Astrocyte (in vitro differentiated cells and primary cell): Measurements from ENCODE around the gene RAB26. TPM values are rescaled to one million over a fixed set of nuclear protein-coding genes. Genes with fewer than 3 reads are reported as not detected.

Source experiments
- DNase-seq: peaks from one replicate; pipeline ENCODE4 v3.0.0-alpha.2; 2010; ENCODE audit warnings: low read depth
- FAIRE-seq: peaks from 2 replicates; lab custom pipeline; 2011; peaks lifted over from hg19 to GRCh38; lab: Jason Lieb, UNC
- H2AFZ ChIP-seq: 2 replicates; pipeline ENCODE4 v1.6.0; 2012; ENCODE audit warnings: low read depth, low read length, inconsistent platforms
- H3K27ac ChIP-seq: 2 replicates; pipeline ENCODE4 v1.5.1; 2011; ENCODE audit warnings: low read depth, low read length, inconsistent platforms
- H3K27me3 ChIP-seq: 2 replicates; pipeline ENCODE4 v1.6.0; 2011; ENCODE audit warnings: low read length, inconsistent platforms; ENCODE audit not compliant: insufficient read depth
- H3K36me3 ChIP-seq: 2 replicates; pipeline ENCODE4 v1.5.1; 2011; ENCODE audit warnings: low read length, inconsistent platforms; ENCODE audit not compliant: insufficient read depth
- H3K4me1 ChIP-seq: 2 replicates; pipeline ENCODE4 v1.5.1; 2011; ENCODE audit warnings: low read length, inconsistent platforms; ENCODE audit not compliant: insufficient read depth
- H3K4me2 ChIP-seq: 2 replicates; pipeline ENCODE4 v1.6.0; 2012; ENCODE audit warnings: low read length, inconsistent platforms
- H3K4me3 ChIP-seq: 2 replicates; pipeline ENCODE4 v1.5.1; 2011; ENCODE audit warnings: low read depth, mild to moderate bottlenecking, low read length, inconsistent platforms; ENCODE audit not compliant: insufficient read depth
- H3K79me2 ChIP-seq: 2 replicates; pipeline ENCODE4 v1.6.0; 2012; ENCODE audit warnings: mild to moderate bottlenecking, low read length, inconsistent platforms; ENCODE audit not compliant: insufficient read depth
- H3K9ac ChIP-seq: 2 replicates; pipeline ENCODE4 v1.6.0; 2012; ENCODE audit warnings: mild to moderate bottlenecking, low read length, inconsistent platforms
- H3K9me3 ChIP-seq: 2 replicates; pipeline ENCODE4 v1.5.1; 2012; ENCODE audit warnings: low read depth, mild to moderate bottlenecking, low read length, inconsistent platforms; ENCODE audit not compliant: insufficient read depth
- H4K20me1 ChIP-seq: 2 replicates; pipeline ENCODE4 v1.6.0; 2012; ENCODE audit warnings: low read length, inconsistent platforms; ENCODE audit not compliant: insufficient read depth
- H3K27ac Mint-ChIP-seq: one replicate; pipeline ENCODE4 v1.8.0; 2021; ENCODE audit warnings: mild to moderate bottlenecking, mixed read lengths; ENCODE audit not compliant: unreplicated experiment
- H3K27me3 Mint-ChIP-seq: one replicate; pipeline ENCODE4 v1.8.0; 2021; ENCODE audit warnings: low read depth, mixed read lengths; ENCODE audit not compliant: unreplicated experiment
- H3K36me3 Mint-ChIP-seq: one replicate; pipeline ENCODE4 v1.8.0; 2021; ENCODE audit warnings: low read depth, mixed read lengths; ENCODE audit not compliant: unreplicated experiment
- H3K4me1 Mint-ChIP-seq: one replicate; pipeline ENCODE4 v1.8.0; 2021; ENCODE audit warnings: low read depth, mixed read lengths; ENCODE audit not compliant: unreplicated experiment
- H3K4me3 Mint-ChIP-seq: one replicate; pipeline ENCODE4 v1.8.0; 2021; ENCODE audit warnings: mild to moderate bottlenecking, moderate library complexity, mixed read lengths; ENCODE audit not compliant: unreplicated experiment
- H3K9me3 Mint-ChIP-seq: one replicate; pipeline ENCODE4 v1.8.0; 2021; ENCODE audit warnings: mild to moderate bottlenecking, mixed read lengths; ENCODE audit not compliant: unreplicated experiment
- CTCF ChIP-seq: IDR thresholded peaks from 2 replicates; pipeline ENCODE4 v1.5.1; 2011; ENCODE audit warnings: low read depth, mild to moderate bottlenecking, inconsistent platforms, low read length, moderate library complexity; ENCODE audit not compliant: insufficient read depth
- EZH2 ChIP-seq: IDR thresholded peaks from 2 replicates; pipeline ENCODE4 v1.6.1; 2012; ENCODE audit warnings: mild to moderate bottlenecking, low read length, inconsistent platforms; ENCODE audit not compliant: insufficient read depth
- total RNA-seq: library from RNA; stranded (reverse); gene quantifications from 2 replicates; pipeline ENCODE4 v1.2.1, GENCODE V29; 2021

The RAB26 gene
- total RNA-seq, 1 donor from 2014 or later, result 1.4 TPM

DNA sequence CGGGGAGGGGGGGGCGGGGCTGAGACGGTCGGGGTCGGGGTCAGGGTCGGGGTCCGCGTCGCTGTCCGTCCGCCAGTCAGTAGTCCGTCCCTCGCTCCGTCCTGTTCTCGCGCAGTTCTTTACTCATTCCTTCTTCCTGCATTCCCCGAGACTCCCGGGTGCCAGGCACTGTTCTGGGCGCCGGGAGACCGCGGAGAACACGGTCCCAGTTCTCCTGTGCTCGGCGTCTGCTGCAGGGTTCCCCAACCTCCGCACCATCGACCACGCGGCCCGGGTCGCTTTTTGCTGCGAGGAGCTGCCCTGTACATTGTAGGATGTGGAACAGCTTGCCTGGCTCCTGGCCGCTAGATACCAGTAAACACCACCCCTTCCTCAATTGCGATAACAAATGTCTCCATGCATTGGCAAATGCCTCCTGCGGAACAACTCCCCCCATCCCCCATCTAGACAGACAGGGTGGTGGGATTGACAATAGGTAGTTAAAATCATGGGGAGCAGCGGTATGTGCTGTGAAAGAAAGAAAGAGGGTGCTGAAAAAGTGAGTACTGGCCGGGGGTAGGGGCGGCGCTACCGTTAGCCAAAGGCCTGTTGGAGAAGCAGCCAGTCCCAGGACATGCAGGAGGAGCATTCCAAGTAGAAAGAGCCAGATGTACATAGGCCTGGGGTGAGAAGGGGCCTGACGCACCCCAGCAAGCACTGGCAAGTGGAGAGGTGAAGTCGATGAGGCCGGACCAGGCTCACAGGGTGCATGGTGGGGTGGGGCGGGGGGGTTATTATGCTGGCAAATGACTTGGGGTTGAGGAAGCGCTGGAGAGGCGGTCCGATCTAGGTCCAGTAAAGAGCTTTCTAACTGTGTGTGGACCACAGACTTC, 7.8 kb downstream of the RAB26 start:
- H3K27me3 Mint-ChIP-seq, result no peaks in the 10 kb centered on the region
- no peak for FAIRE-seq
- Histone ChIP-seq H3K27ac (peak overlapping the region; percentile 63), H3K27me3 (no peaks in the 10 kb centered on the region), H2AFZ (peak overlapping the region; percentile 6), H4K20me1 (peaks cover 89% of the 10 kb centered on the region), H3K4me1 (peaks cover 72% of the 10 kb centered on the region), H3K36me3 (peaks cover 7% of the 10 kb centered on the region), H3K4me2 (peak overlapping the region; percentile 92), H3K9me3 (no peaks in the 10 kb centered on the region), H3K79me2 (peaks cover 92% of the 10 kb centered on the region), H3K9ac (peak overlapping the region; percentile 93), H3K4me3 (peak overlapping the region; percentile 97)
- peak overlapping the region; percentile 96 for H3K27ac Mint-ChIP-seq
- peaks cover 26% of the 10 kb centered on the region for H3K4me1 Mint-ChIP-seq
- H3K36me3 Mint-ChIP-seq, result peaks cover 11% of the 10 kb centered on the region
- peak; percentile 69 for DNase-seq
- no peaks in the 10 kb centered on the region for H3K9me3 Mint-ChIP-seq
- H3K4me3 Mint-ChIP-seq, result peak overlapping the region; percentile 96
- TF ChIP-seq CTCF (no peak), EZH2 (no peak)

DNA sequence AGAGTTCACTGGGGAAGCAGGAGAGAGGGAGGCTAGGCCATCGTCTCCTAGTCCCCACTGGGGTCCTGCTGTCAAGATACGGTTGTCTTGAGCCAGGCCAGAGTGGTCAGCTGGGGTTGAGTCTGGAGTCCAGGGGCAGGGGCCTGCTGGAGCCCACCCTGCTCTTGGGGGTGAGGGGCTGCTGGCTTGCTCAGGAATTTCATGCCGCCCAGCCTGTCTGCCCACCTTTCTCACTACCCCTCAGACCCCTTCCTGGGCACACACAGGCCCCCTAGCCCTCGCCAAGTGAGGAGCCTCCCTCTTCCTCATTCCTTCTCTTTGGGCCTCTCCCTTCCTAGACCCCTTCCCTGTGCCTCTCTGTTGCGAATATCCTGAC, 8.4 kb downstream of the RAB26 start:
- Mint-ChIP-seq H3K27me3 (no peaks in the 10 kb centered on the region), H3K9me3 (no peaks in the 10 kb centered on the region), H3K4me1 (peaks cover 23% of the 10 kb centered on the region), H3K4me3 (peak overlapping the region; percentile 96), H3K27ac (peak overlapping the region; percentile 84), H3K36me3 (peaks cover 8% of the 10 kb centered on the region)
- DNase-seq, result no peak
- H3K79me2 ChIP-seq, result peaks cover 92% of the 10 kb centered on the region
- H3K9me3 ChIP-seq, result no peaks in the 10 kb centered on the region
- peak overlapping the region; percentile 7 for H3K27ac ChIP-seq
- FAIRE-seq, result no peak
- H3K4me1 ChIP-seq, result peaks cover 69% of the 10 kb centered on the region
- H3K4me3 ChIP-seq, result peak overlapping the region; percentile 97
- H3K9ac ChIP-seq, result peak overlapping the region; percentile 93
- no peak overlapping the region for H2AFZ ChIP-seq
- peak overlapping the region; percentile 92 for H3K4me2 ChIP-seq
- peaks cover 7% of the 10 kb centered on the region for H3K36me3 ChIP-seq
- no peaks in the 10 kb centered on the region for H3K27me3 ChIP-seq
- TF ChIP-seq CTCF (no peak), EZH2 (no peak)
- H4K20me1 ChIP-seq, result peaks cover 89% of the 10 kb centered on the region
